Upper lobe of left lung (tissue), 6 donors: Measurements from ENCODE around the gene KCNK1. TPM values are rescaled to one million over a fixed set of nuclear protein-coding genes. Genes with fewer than 3 reads are reported as not detected.
"Not testable (repeated sequence)": the region's sequence is repeated elsewhere in the genome, so short reads cannot be mapped to it uniquely, and the experiment has no call there.

ENCODE experiments used
- ATAC-seq, 2 donors: fragments of 200-7000 bp; cut with Tn5 transposase; one replicate each; pipeline ENCODE4 v1.9.1; 2022; ENCODE audit warnings: mild to moderate bottlenecking in 2 of 2, moderate library complexity in 2 of 2; ENCODE audit not compliant: low FRiP score in 2 of 2
- DNase-seq, 2 donors: peaks; one replicate each; pipeline ENCODE4 v3.0.0-alpha.2; 2019 to 2020
- H3K27ac ChIP-seq, 4 donors: fragments of 200-600 bp; sonication (generic); one replicate each; pipeline ENCODE4 v1.5.1; 2016 to 2019
- H3K27me3 ChIP-seq, 4 donors: fragments of 200-600 bp; sonication (generic); one replicate each; pipeline ENCODE4 v1.5.1; 2017 to 2019
- H3K36me3 ChIP-seq, 4 donors: fragments of 200-600 bp; sonication (generic); one replicate each; pipeline ENCODE4 v1.5.1; 2016 to 2019
- H3K4me1 ChIP-seq, 4 donors: fragments of 200-600 bp; sonication (generic); one replicate each; pipeline ENCODE4 v1.5.1; 2018 to 2019
- H3K4me3 ChIP-seq, 4 donors: fragments of 200-600 bp; sonication (generic); one replicate each; pipeline ENCODE4 v1.5.1; 2017 to 2019; ENCODE audit warnings: mild to moderate bottlenecking in 2 of 4, moderate library complexity in 1 of 4
- H3K9me3 ChIP-seq, 4 donors: fragments of 200-600 bp; sonication (generic); one replicate each; pipeline ENCODE4 v1.5.1; 2018 to 2019
- EP300 ChIP-seq, 4 donors: sonication (generic); formaldehyde crosslinking; IDR thresholded peaks; one replicate each; pipeline ENCODE4 v1.5.1; 2017; ENCODE audit warnings: antibody characterized with exemption in 4 of 4, control low read depth in 2 of 4
- POLR2A ChIP-seq, 4 donors: fragments of 450-650 bp; IDR thresholded peaks; one replicate each; pipeline ENCODE4 v1.5.1; 2016 to 2017; ENCODE audit warnings: antibody characterized with exemption in 4 of 4, mild to moderate bottlenecking in 2 of 4
- POLR2AphosphoS5 ChIP-seq, 2 donors: sonication (generic); formaldehyde crosslinking; IDR thresholded peaks; one replicate each; pipeline ENCODE4 v1.5.1; 2017; ENCODE audit warnings: antibody characterized with exemption in 2 of 2
- WGBS, 2 donors: methylation state at CpG; one replicate each; pipeline ENCODE4 v1.1.5; 2017 to 2018; 5-methylcytosine and 5-hydroxymethylcytosine counted together
- total RNA-seq, 6 donors: library from RNA; depleted of rRNA in 4 of 6; stranded (reverse); fragments of >200 nt in 4 of 6; gene quantifications; one replicate each; pipeline versions ENCODE4 v1.1.0 to v1.2.1, GENCODE V29; 2016 to 2021
- TF ChIP-seq, protein P1 (sequence below), 6 experiments: fragments of 450-650 bp in 4 of 6; fragments of 200-600 bp in 2 of 6; sonication (generic) in 2 of 6; IDR thresholded peaks; one replicate each; pipeline ENCODE4 v1.5.1; 2016 to 2019; ENCODE audit warnings: antibody characterized with exemption in 6 of 6
- donor health status: DM: no; HTN: no; CAD: no; lungs with moderate emphysema.
- donor health status: DM: no; HTN: yes; CAD: no; lungs with severe emphysema.

Gene KCNK1
- total RNA-seq, 6 donors from 2014 or later: 6.4 to 25.2 (median 10.5) TPM

DNA sequence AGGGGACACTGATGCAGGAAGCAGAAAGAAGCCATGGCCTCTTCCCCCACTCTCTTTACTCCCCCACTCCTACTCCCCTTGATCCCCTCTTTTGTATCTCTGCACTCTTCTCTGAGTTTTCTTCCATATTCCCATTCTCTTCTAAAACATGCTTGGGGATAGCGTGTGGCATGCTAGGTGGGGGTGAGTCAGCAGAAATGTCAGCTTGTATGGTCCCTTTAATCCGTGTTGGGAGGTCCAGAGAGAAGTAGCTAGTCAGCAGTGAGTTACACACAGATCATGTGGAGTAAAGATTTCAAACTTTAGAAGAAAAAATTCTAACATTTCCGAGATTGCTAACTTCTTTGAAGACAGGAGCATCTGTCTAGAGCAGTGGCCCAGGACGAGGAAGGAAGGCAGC is 4.0 kb upstream of the KCNK1 start:
- DNase-seq (no peak), ATAC-seq (no peak)
- Histone ChIP-seq H3K27me3 (peaks cover 0 to 9% (median 0%) of the 10 kb centered on the region in 4 donors), H3K4me1 (peaks cover 0 to 4% (median 1%) of the 10 kb centered on the region in 4 donors), H3K36me3 (no peaks in the 10 kb centered on the region), H3K27ac (no peak overlapping the region), H3K9me3 (no peaks in the 10 kb centered on the region), H3K4me3 (no peak overlapping the region)
- 71 to 77% methylated on average over 4 of the region's 4 CpGs for WGBS, 2 donors
- TF ChIP-seq EP300 (IDR thresholded peaks at IDR 0.05): no peak
- TF ChIP-seq, protein P1, sequence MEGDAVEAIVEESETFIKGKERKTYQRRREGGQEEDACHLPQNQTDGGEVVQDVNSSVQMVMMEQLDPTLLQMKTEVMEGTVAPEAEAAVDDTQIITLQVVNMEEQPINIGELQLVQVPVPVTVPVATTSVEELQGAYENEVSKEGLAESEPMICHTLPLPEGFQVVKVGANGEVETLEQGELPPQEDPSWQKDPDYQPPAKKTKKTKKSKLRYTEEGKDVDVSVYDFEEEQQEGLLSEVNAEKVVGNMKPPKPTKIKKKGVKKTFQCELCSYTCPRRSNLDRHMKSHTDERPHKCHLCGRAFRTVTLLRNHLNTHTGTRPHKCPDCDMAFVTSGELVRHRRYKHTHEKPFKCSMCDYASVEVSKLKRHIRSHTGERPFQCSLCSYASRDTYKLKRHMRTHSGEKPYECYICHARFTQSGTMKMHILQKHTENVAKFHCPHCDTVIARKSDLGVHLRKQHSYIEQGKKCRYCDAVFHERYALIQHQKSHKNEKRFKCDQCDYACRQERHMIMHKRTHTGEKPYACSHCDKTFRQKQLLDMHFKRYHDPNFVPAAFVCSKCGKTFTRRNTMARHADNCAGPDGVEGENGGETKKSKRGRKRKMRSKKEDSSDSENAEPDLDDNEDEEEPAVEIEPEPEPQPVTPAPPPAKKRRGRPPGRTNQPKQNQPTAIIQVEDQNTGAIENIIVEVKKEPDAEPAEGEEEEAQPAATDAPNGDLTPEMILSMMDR (IDR thresholded peaks at IDR 0.05): no peak
- no peak for TF ChIP-seq POLR2AphosphoS5 (IDR thresholded peaks at IDR 0.05)
- no peak for TF ChIP-seq POLR2A (IDR thresholded peaks at IDR 0.05)

DNA sequence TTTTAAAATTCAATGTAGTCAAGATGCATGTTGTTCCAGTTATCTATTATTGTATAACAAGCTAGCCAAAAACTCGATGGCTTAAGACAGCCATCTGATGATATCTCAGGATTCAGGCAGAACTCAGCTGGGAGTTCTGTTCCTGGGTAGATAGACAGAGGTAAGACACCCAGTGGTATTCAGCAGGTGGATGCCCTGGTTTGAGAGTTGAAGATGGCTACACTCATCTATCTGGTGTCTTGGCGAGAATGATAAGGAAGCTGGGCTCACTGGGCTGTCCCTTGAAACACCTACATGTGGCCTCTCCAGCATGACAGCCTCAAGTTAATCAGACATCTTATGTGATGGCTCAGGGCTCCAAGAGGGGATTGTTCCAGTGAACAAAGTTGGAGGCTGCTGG is 3.3 kb upstream of the KCNK1 start:
- Histone ChIP-seq H3K4me1 (peaks cover 0 to 4% (median 1%) of the 10 kb centered on the region in 4 donors), H3K27me3 (peaks cover 0 to 9% (median 0%) of the 10 kb centered on the region in 4 donors), H3K4me3 (no peak overlapping the region), H3K36me3 (no peaks in the 10 kb centered on the region), H3K9me3 (no peaks in the 10 kb centered on the region), H3K27ac (no peak overlapping the region)
- TF ChIP-seq, protein P1 (IDR thresholded peaks at IDR 0.05): no peak
- TF ChIP-seq POLR2AphosphoS5 (IDR thresholded peaks at IDR 0.05): no peak
- TF ChIP-seq EP300 (IDR thresholded peaks at IDR 0.05): no peak
- no peak for TF ChIP-seq POLR2A (IDR thresholded peaks at IDR 0.05)
- DNase-seq (no peak), ATAC-seq (no peak)
- 87 to 90% methylated on average over 2 of the region's 2 CpGs for WGBS, 2 donors

DNA sequence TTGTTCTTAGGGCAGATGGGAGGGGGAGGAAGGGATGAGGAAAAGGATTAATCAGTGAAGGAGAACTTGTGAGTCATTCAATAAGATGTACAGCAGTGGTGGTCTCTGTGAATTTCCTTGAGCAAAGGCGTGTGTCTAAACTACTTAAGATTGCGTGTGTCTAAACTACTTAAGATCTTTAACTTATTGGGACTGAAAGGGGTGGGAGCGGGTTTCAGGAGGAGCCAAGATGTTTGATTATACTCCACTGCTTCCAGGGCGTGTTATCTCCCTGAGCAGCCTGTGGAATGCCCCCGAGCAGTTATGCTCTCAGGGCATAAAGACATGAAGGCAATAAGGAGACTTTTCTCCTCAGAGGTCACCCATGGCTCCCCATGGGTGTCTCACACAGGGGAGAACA is 2.5 kb upstream of the KCNK1 start:
- not testable (repeated sequence) for H3K4me1 ChIP-seq, H3K36me3 ChIP-seq, H3K4me3 ChIP-seq, DNase-seq, H3K27me3 ChIP-seq, H3K9me3 ChIP-seq, ATAC-seq, H3K27ac ChIP-seq
- 64 to 76% methylated on average over 5 of the region's 5 CpGs for WGBS, 2 donors

DNA sequence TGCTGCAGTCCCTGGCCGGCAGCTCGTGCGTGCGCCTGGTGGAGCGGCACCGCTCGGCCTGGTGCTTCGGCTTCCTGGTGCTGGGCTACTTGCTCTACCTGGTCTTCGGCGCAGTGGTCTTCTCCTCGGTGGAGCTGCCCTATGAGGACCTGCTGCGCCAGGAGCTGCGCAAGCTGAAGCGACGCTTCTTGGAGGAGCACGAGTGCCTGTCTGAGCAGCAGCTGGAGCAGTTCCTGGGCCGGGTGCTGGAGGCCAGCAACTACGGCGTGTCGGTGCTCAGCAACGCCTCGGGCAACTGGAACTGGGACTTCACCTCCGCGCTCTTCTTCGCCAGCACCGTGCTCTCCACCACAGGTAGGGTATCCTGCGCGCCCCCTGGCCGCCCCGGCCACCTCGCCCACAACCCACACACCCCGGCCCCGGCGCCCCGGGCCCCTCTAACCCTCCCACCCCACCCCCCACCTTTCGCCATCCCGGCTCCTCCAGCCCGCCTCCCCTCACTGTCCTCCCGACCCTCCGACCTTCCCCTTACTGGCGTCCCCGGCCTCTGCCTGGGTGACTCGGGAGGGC is 352 bp downstream of the KCNK1 start:
- no peaks in the 10 kb centered on the region for H3K9me3 ChIP-seq
- 0 to 3% methylated on average over 9 to 20 of the region's 43 CpGs for WGBS, 2 donors
- peak overlapping the region; percentile 56 to 82 (median 72) for H3K27ac ChIP-seq
- peak; percentile 30 to 84 for DNase-seq
- peaks cover 0 to 9% (median 0%) of the 10 kb centered on the region in 4 donors for H3K27me3 ChIP-seq
- peak; percentile 25 to 41 for ATAC-seq
- no peaks in the 10 kb centered on the region for H3K36me3 ChIP-seq
- TF ChIP-seq, protein P1 (IDR thresholded peaks at IDR 0.05): no peak
- TF ChIP-seq POLR2AphosphoS5 (IDR thresholded peaks at IDR 0.05): no peak
- H3K4me3 ChIP-seq: peak overlapping the region; percentile 8 to 62 (median 52)
- H3K4me1 ChIP-seq: peaks cover 0 to 4% (median 1%) of the 10 kb centered on the region in 4 donors

DNA sequence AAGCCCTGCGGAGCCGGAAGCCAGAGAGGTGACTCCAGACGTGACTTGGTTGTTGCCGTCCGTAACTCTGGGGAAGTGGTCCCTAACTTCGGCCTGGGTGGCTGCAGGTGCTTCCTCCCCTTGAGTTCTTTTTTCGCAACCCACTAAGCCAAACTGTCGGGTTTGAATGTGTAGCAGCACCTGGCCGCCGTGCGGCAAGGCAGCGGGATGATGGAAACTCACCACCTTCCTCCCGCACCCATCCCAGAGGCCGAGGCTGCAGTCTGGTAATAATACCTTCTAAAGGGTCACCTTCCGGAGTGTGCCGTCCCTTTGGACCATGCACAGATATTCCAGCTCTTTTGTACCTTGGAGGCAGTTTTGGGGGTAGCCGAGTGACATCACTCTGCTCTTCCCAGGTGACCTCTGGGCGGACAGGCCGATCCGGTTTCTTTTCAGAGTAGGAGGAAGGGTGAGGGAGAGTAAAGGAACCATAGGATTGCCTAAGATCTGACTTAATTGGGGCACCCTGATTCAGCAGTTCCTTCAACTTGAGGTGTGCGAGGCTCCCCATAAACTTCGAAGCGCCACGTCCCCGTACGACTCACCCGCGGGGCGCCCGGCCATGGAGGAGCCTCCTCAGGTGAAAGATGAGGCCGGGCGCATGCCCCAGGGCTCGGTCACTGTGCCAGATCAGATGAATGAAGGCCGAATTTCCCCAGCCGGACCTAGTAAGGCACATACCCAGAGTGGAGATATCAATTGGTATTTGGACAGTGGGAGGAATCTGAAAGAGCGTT is 1.0 kb downstream of the KCNK1 start:
- Histone ChIP-seq H3K4me3 (peak overlapping the region; percentile 8 to 62 (median 52)), H3K27ac (peak overlapping the region; percentile 56 to 82 (median 72)), H3K36me3 (no peaks in the 10 kb centered on the region), H3K27me3 (peaks cover 0 to 9% (median 0%) of the 10 kb centered on the region in 4 donors), H3K9me3 (no peaks in the 10 kb centered on the region), H3K4me1 (peaks cover 0 to 4% (median 1%) of the 10 kb centered on the region in 4 donors)
- no peak for TF ChIP-seq POLR2AphosphoS5 (IDR thresholded peaks at IDR 0.05)
- TF ChIP-seq POLR2A (IDR thresholded peaks at IDR 0.05): no peak
- TF ChIP-seq, protein P1 (IDR thresholded peaks at IDR 0.05): no peak
- no peak for TF ChIP-seq EP300 (IDR thresholded peaks at IDR 0.05)
- ATAC-seq (peak in 1 of 2 donors; percentile 27), DNase-seq (peak in 1 of 2 donors; percentile 72)
- WGBS, 2 donors: 13 to 18% methylated on average over 28 to 31 of the region's 36 CpGs
